ENCODE results near the gene ADAM12. TPM values are rescaled to one million over a fixed set of nuclear protein-coding genes. Genes with fewer than 3 reads are reported as not detected.

The ADAM12 gene
- total and polyA plus RNA-seq, 9 of the 15 experiments (the other 6 are each of a cell fraction or from before 2014, with no cell fraction given): not detected

- TF ChIP-seq CEBPZ (IDR thresholded peaks at IDR 0.05; ENCODE audit: borderline replicate concordance, low read depth, low read length) (no peak), ZBTB9 (CRISPR knock-in tag; IDR thresholded peaks at IDR 0.05) (no peak), ZBTB34 (CRISPR knock-in tag; IDR thresholded peaks at IDR 0.05) (no peak), DMBX1 (CRISPR knock-in tag; IDR thresholded peaks at IDR 0.05; ENCODE audit: borderline replicate concordance) (no peak)
Measured at GRCh38 chr10:126080879-126081411, 307.3 kb downstream of the ADAM12 start (continued).

Data from K562 (cell line).